H1 (cell line): ENCODE results near the gene KCNAB2. TPM values are rescaled to one million over a fixed set of nuclear protein-coding genes. Genes with fewer than 3 reads are reported as not detected.

ENCODE experiments used
- ASH2L ChIP-seq: fragments of 200-600, 300-600 bp; sonication (generic); IDR thresholded peaks from one replicate; pipeline ENCODE4 v1.7.1; 2017; ENCODE audit warnings: low read length
- BRCA1 ChIP-seq: IDR thresholded peaks from 2 replicates; pipeline ENCODE4 v1.6.1; 2012; ENCODE audit warnings: low read depth, low read length, improper control_type of control experiment
- CBX8 ChIP-seq: fragments of 300-800, 300-1000 bp; sonication (generic); IDR thresholded peaks from 2 replicates; pipeline ENCODE4 v1.7.1; 2016; ENCODE audit warnings: low read depth, low read length, borderline replicate concordance
- CHD7 ChIP-seq: fragments of 300-600 bp; sonication (generic); IDR thresholded peaks from 2 replicates; pipeline ENCODE4 v1.7.1; 2012; ENCODE audit warnings: low read length, moderate library complexity, mild to moderate bottlenecking, inconsistent platforms; ENCODE audit not compliant: insufficient replicate concordance
- CTCF ChIP-seq, 3 experiments: IDR thresholded peaks; 1 replicate in 2 of 3; 2 replicates in 1 of 3; pipeline versions ENCODE4 v1.5.1 to v1.6.1; 2011; ENCODE audit warnings: low read length in 3 of 3, mild to moderate bottlenecking in 3 of 3, inconsistent platforms in 2 of 3, low read depth in 1 of 3, moderate library complexity in 1 of 3; ENCODE audit not compliant: insufficient read depth in 1 of 3; ENCODE audit errors: control extremely low read depth in 1 of 3
- EP300 ChIP-seq, 2 experiments: IDR thresholded peaks; 1 replicate in 1 of 2; 2 replicates in 1 of 2; pipeline ENCODE4 v1.6.1; 2011 to 2012; ENCODE audit warnings: low read depth in 2 of 2, low read length in 2 of 2, mild to moderate bottlenecking in 2 of 2, borderline replicate concordance in 1 of 2, inconsistent platforms in 1 of 2, moderate library complexity in 1 of 2
- KDM5A ChIP-seq: fragments of 200-600 bp; IDR thresholded peaks from 2 replicates; pipeline ENCODE4 v1.7.1; 2012; ENCODE audit warnings: mild to moderate bottlenecking, low read length, inconsistent platforms, mixed read lengths
- TBP ChIP-seq: IDR thresholded peaks from 2 replicates; pipeline ENCODE4 v1.6.1; 2011; ENCODE audit warnings: low read depth, low read length, improper control_type of control experiment
- TCF12 ChIP-seq: IDR thresholded peaks from 2 replicates; pipeline ENCODE4 v1.6.1; 2011; ENCODE audit warnings: low read depth, mild to moderate bottlenecking, low read length
- ZNF274 ChIP-seq: IDR thresholded peaks from 2 replicates; pipeline ENCODE4 v1.7.0; 2012; ENCODE audit warnings: low read length, borderline replicate concordance; ENCODE audit errors: extremely low read depth
- polyA plus RNA-seq, 7 experiments: library from polyadenylated mRNA; depleted of rRNA in 3 of 7; stranded (reverse) in 5 of 7; unstranded in 2 of 7; fragments of >200 nt in 5 of 7; fragments of 200-250 nt in 2 of 7; gene quantifications; 1 replicate in 5 of 7; 2 replicates in 1 of 7; 4 replicates in 1 of 7; pipeline versions ENCODE4 v1.2.1 to v1.2.3, GENCODE V29; 2011 to 2013; ENCODE audit warnings: missing spikeins in 2 of 7, mixed read lengths in 2 of 7
- total RNA-seq: library from RNA; stranded (reverse); fragmentation: NEBNext Ultra II Directional; extraction: Animal tissue kit (Norgen Biotek cat#: 25700); gene quantifications from 2 replicates; pipeline ENCODE4 v1.2.1, GENCODE V29; 2021

Gene KCNAB2
- total and polyA plus RNA-seq, 2 of the 8 experiments (the other 6 are each of a cell fraction or from before 2014, with no cell fraction given), result 4.5 to 7.0 TPM

- TF ChIP-seq CHD7 (no peak), TCF12 (no peak), ZNF274 (no peak), BRCA1 (no peak), KDM5A (no peak), CBX8 (no peak), EP300 (IDR thresholded peaks at IDR 0.05; ENCODE audit: borderline replicate concordance in 1 of 2, low read depth in 2 of 2, low read length in 2 of 2) (no peak), TBP (no peak), CTCF (IDR thresholded peaks at IDR 0.05; ENCODE audit: control extremely low read depth in 1 of 3, insufficient read depth in 1 of 3, low read depth in 1 of 3, low read length in 3 of 3) (no peak), ASH2L (no peak)
Observed at GRCh38 chr1:6126028-6126427, 80.3 kb downstream of the KCNAB2 start (continued).
